ENCODE data around the gene CD48.

CD48 gene

GRCh38 chr1:160745551-160745950, 33.9 kb upstream of the CD48 start:
- H3K4me3 ChIP-seq: no peak overlapping the region
- no peak for TF ChIP-seq CTCF (IDR thresholded peaks at IDR 0.05)
- DNase-seq: no peak

GRCh38 chr1:160744852-160745520, 33.4 kb upstream of the CD48 start:
- intact Hi-C loops (cut with DNase I; ENCODE audit: low total_unique reads): no loop called here
- H3K27ac ChIP-seq: no peak overlapping the region

More at GRCh38 chr1:160745551-160745950, 33.9 kb upstream of the CD48 start:
- Histone ChIP-seq H3K9me3 (no peaks in the 10 kb centered on the region), H3K36me3 (no peaks in the 10 kb centered on the region), H3K27ac (no peak overlapping the region), H3K27me3 (no peaks in the 10 kb centered on the region), H3K4me1 (no peaks in the 10 kb centered on the region)
- intact Hi-C loops (cut with DNase I; ENCODE audit: low total_unique reads): no loop called here

GRCh38 chr1:160744199-160744851, 32.7 kb upstream of the CD48 start:
- no peak for TF ChIP-seq CTCF (IDR thresholded peaks at IDR 0.05)
- Histone ChIP-seq H3K27ac (no peak overlapping the region), H3K9me3 (no peaks in the 10 kb centered on the region), H3K27me3 (no peaks in the 10 kb centered on the region), H3K4me1 (no peaks in the 10 kb centered on the region), H3K36me3 (no peaks in the 10 kb centered on the region), H3K4me3 (no peak overlapping the region)
- DNase-seq: no peak
- intact Hi-C loops (cut with DNase I; ENCODE audit: low total_unique reads): no loop called here

More at GRCh38 chr1:160744852-160745520, 33.4 kb upstream of the CD48 start:
- TF ChIP-seq CTCF (IDR thresholded peaks at IDR 0.05): no peak
- no peaks in the 10 kb centered on the region for H3K9me3 ChIP-seq
- H3K4me1 ChIP-seq: no peaks in the 10 kb centered on the region
- no peaks in the 10 kb centered on the region for H3K36me3 ChIP-seq
- no peak for DNase-seq
- H3K4me3 ChIP-seq: no peak overlapping the region
- H3K27me3 ChIP-seq: no peaks in the 10 kb centered on the region

GRCh38 chr1:160743266-160743665, 31.6 kb upstream of the CD48 start:
- H3K4me3 ChIP-seq: no peak overlapping the region
- no peaks in the 10 kb centered on the region for H3K36me3 ChIP-seq
- no peaks in the 10 kb centered on the region for H3K4me1 ChIP-seq
- intact Hi-C loops (cut with DNase I; ENCODE audit: low total_unique reads): no loop called here
- no peak overlapping the region for H3K27ac ChIP-seq
- H3K27me3 ChIP-seq: no peaks in the 10 kb centered on the region
- TF ChIP-seq CTCF (IDR thresholded peaks at IDR 0.05): no peak
- DNase-seq: no peak
- no peaks in the 10 kb centered on the region for H3K9me3 ChIP-seq

GRCh38 chr1:160742428-160743127, 31.0 kb upstream of the CD48 start:
- H3K27me3 ChIP-seq: no peaks in the 10 kb centered on the region
- intact Hi-C loops (cut with DNase I; ENCODE audit: low total_unique reads): no loop called here
- no peaks in the 10 kb centered on the region for H3K36me3 ChIP-seq
- no peak overlapping the region for H3K4me3 ChIP-seq
- no peak overlapping the region for H3K27ac ChIP-seq
- DNase-seq: no peak
- H3K9me3 ChIP-seq: no peaks in the 10 kb centered on the region
- TF ChIP-seq CTCF (IDR thresholded peaks at IDR 0.05): no peak
- H3K4me1 ChIP-seq: no peaks in the 10 kb centered on the region

All from tibial artery (tissue), 4 donors.